ENCODE data around the gene SGMS1.

SGMS1 gene

GRCh38 chr10:50600831-50601477 is 22.8 kb downstream of the SGMS1 start:
- TF ChIP-seq FOXP2 (optimal IDR thresholded peaks at IDR 0.05; ENCODE audit: borderline replicate concordance, extremely low read depth, extremely low read length, insufficient read depth), result no peak
- no peak for TF ChIP-seq POLR2AphosphoS5 (IDR thresholded peaks at IDR 0.05; ENCODE audit: low read depth, low read length)
- no peak for TF ChIP-seq TAF1 (IDR thresholded peaks at IDR 0.05; ENCODE audit: borderline replicate concordance, insufficient read depth, low read length)
- no peak for TF ChIP-seq SIN3A (IDR thresholded peaks at IDR 0.05; ENCODE audit: borderline replicate concordance, insufficient read depth, low read length)
- TF ChIP-seq, protein P1, sequence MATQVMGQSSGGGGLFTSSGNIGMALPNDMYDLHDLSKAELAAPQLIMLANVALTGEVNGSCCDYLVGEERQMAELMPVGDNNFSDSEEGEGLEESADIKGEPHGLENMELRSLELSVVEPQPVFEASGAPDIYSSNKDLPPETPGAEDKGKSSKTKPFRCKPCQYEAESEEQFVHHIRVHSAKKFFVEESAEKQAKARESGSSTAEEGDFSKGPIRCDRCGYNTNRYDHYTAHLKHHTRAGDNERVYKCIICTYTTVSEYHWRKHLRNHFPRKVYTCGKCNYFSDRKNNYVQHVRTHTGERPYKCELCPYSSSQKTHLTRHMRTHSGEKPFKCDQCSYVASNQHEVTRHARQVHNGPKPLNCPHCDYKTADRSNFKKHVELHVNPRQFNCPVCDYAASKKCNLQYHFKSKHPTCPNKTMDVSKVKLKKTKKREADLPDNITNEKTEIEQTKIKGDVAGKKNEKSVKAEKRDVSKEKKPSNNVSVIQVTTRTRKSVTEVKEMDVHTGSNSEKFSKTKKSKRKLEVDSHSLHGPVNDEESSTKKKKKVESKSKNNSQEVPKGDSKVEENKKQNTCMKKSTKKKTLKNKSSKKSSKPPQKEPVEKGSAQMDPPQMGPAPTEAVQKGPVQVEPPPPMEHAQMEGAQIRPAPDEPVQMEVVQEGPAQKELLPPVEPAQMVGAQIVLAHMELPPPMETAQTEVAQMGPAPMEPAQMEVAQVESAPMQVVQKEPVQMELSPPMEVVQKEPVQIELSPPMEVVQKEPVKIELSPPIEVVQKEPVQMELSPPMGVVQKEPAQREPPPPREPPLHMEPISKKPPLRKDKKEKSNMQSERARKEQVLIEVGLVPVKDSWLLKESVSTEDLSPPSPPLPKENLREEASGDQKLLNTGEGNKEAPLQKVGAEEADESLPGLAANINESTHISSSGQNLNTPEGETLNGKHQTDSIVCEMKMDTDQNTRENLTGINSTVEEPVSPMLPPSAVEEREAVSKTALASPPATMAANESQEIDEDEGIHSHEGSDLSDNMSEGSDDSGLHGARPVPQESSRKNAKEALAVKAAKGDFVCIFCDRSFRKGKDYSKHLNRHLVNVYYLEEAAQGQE (IDR thresholded peaks at IDR 0.05; ENCODE audit: insufficient read depth in 1 of 2, low read depth in 2 of 2, low read length in 2 of 2), result no peak

- TF ChIP-seq TAF1 (IDR thresholded peaks at IDR 0.05; ENCODE audit: borderline replicate concordance, insufficient read depth, low read length) (no peak), POLR2AphosphoS5 (IDR thresholded peaks at IDR 0.05; ENCODE audit: low read depth, low read length) (no peak), SIN3A (IDR thresholded peaks at IDR 0.05; ENCODE audit: borderline replicate concordance, insufficient read depth, low read length) (no peak), FOXP2 (optimal IDR thresholded peaks at IDR 0.05; ENCODE audit: borderline replicate concordance, extremely low read depth, extremely low read length, insufficient read depth) (no peak)
- TF ChIP-seq, protein P1 (IDR thresholded peaks at IDR 0.05; ENCODE audit: insufficient read depth in 1 of 2, low read depth in 2 of 2, low read length in 2 of 2), result no peak
These were observed 23.5 kb downstream of the SGMS1 start for GRCh38 chr10:50600286-50600685.

- no peak for TF ChIP-seq FOXP2 (optimal IDR thresholded peaks at IDR 0.05; ENCODE audit: borderline replicate concordance, extremely low read depth, extremely low read length, insufficient read depth)
- no peak for TF ChIP-seq SIN3A (IDR thresholded peaks at IDR 0.05; ENCODE audit: borderline replicate concordance, insufficient read depth, low read length)
- no peak for TF ChIP-seq POLR2AphosphoS5 (IDR thresholded peaks at IDR 0.05; ENCODE audit: low read depth, low read length)
These were observed 26.9 kb downstream of the SGMS1 start for GRCh38 chr10:50596897-50597296.

- TF ChIP-seq FOXP2 (optimal IDR thresholded peaks at IDR 0.05; ENCODE audit: borderline replicate concordance, extremely low read depth, extremely low read length, insufficient read depth), result no peak
- TF ChIP-seq, protein P1 (IDR thresholded peaks at IDR 0.05; ENCODE audit: insufficient read depth in 1 of 2, low read depth in 2 of 2, low read length in 2 of 2), result no peak
- TF ChIP-seq POLR2AphosphoS5 (IDR thresholded peaks at IDR 0.05; ENCODE audit: low read depth, low read length), result no peak
- TF ChIP-seq SIN3A (IDR thresholded peaks at IDR 0.05; ENCODE audit: borderline replicate concordance, insufficient read depth, low read length), result no peak
- TF ChIP-seq TAF1 (IDR thresholded peaks at IDR 0.05; ENCODE audit: borderline replicate concordance, insufficient read depth, low read length), result no peak
These were observed 27.3 kb downstream of the SGMS1 start for GRCh38 chr10:50596456-50596855.

DNA sequence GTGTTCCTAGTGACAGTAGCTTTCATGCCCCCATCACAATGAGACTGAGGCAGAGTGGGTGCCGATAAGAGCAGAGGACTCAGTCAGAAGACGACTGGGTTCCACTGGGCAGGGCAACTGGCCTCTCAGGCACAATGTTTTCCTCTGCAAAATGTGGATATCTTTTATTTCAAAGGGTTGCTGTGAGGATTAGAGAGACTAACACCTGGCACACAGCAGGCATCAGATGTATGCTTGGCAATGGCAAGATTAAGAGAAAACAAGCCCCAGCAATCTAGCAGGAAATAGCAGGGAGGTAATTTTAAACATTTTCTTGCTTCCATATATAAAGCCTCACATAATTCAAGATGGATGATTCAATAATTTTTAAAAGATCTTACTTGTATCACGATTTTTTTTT is 28.0 kb downstream of the SGMS1 start:
- no peak for TF ChIP-seq FOXP2 (optimal IDR thresholded peaks at IDR 0.05; ENCODE audit: borderline replicate concordance, extremely low read depth, extremely low read length, insufficient read depth)
- no peak for TF ChIP-seq TAF1 (IDR thresholded peaks at IDR 0.05; ENCODE audit: borderline replicate concordance, insufficient read depth, low read length)
- TF ChIP-seq, protein P1 (IDR thresholded peaks at IDR 0.05; ENCODE audit: insufficient read depth in 1 of 2, low read depth in 2 of 2, low read length in 2 of 2), result no peak
- no peak for TF ChIP-seq POLR2AphosphoS5 (IDR thresholded peaks at IDR 0.05; ENCODE audit: low read depth, low read length)
- TF ChIP-seq SIN3A (IDR thresholded peaks at IDR 0.05; ENCODE audit: borderline replicate concordance, insufficient read depth, low read length), result no peak
